HEK293 (cell line): ENCODE results near the gene NAP1L4.

Experiments
- CTCF ChIA-PET: fragments of 350-600 bp; formaldehyde crosslinking; extraction: SDS; loops from one replicate; lab custom pipeline; 2021; ENCODE audit warnings: antibody characterized with exemption; lab: Yijun Ruan, JAX
- POLR2A ChIA-PET: fragments of 300-600 bp; formaldehyde crosslinking; extraction: SDS; loops from one replicate; lab custom pipeline; 2020; ENCODE audit warnings: antibody characterized with exemption, inconsistent platforms; lab: Yijun Ruan, JAX
- H3K27ac ChIP-seq: fragments of 200-500 bp; sonication (Bioruptor generic); 2 replicates; pipeline ENCODE4 v1.5.1; 2014; ENCODE audit warnings: low read depth, low read length, control low read depth, inconsistent platforms; ENCODE audit errors: extremely low read depth
- H3K36me3 ChIP-seq, 2 experiments: fragments of 200-500 bp in 1 of 2; sonication (Bioruptor generic) in 1 of 2; 1 replicate in 1 of 2; 2 replicates in 1 of 2; pipeline ENCODE4 v1.5.1; 2014 to 2017; ENCODE audit warnings: inconsistent platforms in 2 of 2, low read length in 2 of 2; ENCODE audit not compliant: control insufficient read depth in 2 of 2, insufficient read depth in 1 of 2
- H3K4me1 ChIP-seq: fragments of 200-500 bp; sonication (Bioruptor generic); 2 replicates; pipeline ENCODE4 v1.5.1; 2014; ENCODE audit warnings: mild to moderate bottlenecking, low read length, inconsistent platforms; ENCODE audit not compliant: control insufficient read depth, insufficient read depth
- H3K4me3 ChIP-seq: 2 replicates; pipeline ENCODE4 v1.5.1; 2011; ENCODE audit warnings: low read depth, mild to moderate bottlenecking, control low read depth, low read length, moderate library complexity
- H3K9me3 ChIP-seq: fragments of 200-500 bp; sonication (Bioruptor generic); 2 replicates; pipeline ENCODE4 v1.5.1; 2014; ENCODE audit warnings: low read depth, low read length, inconsistent platforms; ENCODE audit not compliant: control insufficient read depth, insufficient read depth
- GLIS2 ChIP-seq: fragments of 450-650 bp; formaldehyde crosslinking; IDR thresholded peaks from 2 replicates; pipeline ENCODE4 v1.5.1; 2016; ENCODE audit warnings: missing biosample characterization, missing genetic modification characterization
- MZF1 ChIP-seq: fragments of 450-650 bp; formaldehyde crosslinking; IDR thresholded peaks from 2 replicates; pipeline ENCODE4 v1.5.1; 2017; ENCODE audit warnings: missing biosample characterization, missing genetic modification characterization, borderline replicate concordance
- SP2 ChIP-seq: fragments of 450-650 bp; formaldehyde crosslinking; IDR thresholded peaks from 2 replicates; pipeline ENCODE4 v1.5.1; 2016; ENCODE audit warnings: missing biosample characterization, missing genetic modification characterization
- ZBTB20 ChIP-seq: fragments of 450-650 bp; formaldehyde crosslinking; IDR thresholded peaks from 2 replicates; pipeline ENCODE4 v1.5.1; 2016; ENCODE audit warnings: missing biosample characterization, missing genetic modification characterization
- ZBTB7A ChIP-seq: fragments of 450-650 bp; formaldehyde crosslinking; IDR thresholded peaks from 2 replicates; pipeline ENCODE4 v1.5.1; 2016; ENCODE audit warnings: low read depth, missing biosample characterization, missing genetic modification characterization
- ZNF133 ChIP-seq: fragments of 450-650 bp; formaldehyde crosslinking; IDR thresholded peaks from 2 replicates; pipeline ENCODE4 v1.5.1; 2016; ENCODE audit warnings: missing biosample characterization, missing genetic modification characterization
- ZNF140 ChIP-seq: fragments of 450-650 bp; formaldehyde crosslinking; IDR thresholded peaks from 2 replicates; pipeline ENCODE4 v1.5.1; 2016; ENCODE audit warnings: missing biosample characterization, missing genetic modification characterization
- ZNF169 ChIP-seq: fragments of 450-650 bp; formaldehyde crosslinking; IDR thresholded peaks from 2 replicates; pipeline ENCODE4 v1.5.1; 2016; ENCODE audit warnings: missing biosample characterization, missing genetic modification characterization
- ZNF473 ChIP-seq: fragments of 450-650 bp; formaldehyde crosslinking; IDR thresholded peaks from 2 replicates; pipeline ENCODE4 v1.5.1; 2017; ENCODE audit warnings: missing biosample characterization, missing genetic modification characterization
- ZNF768 ChIP-seq: fragments of 450-650 bp; formaldehyde crosslinking; IDR thresholded peaks from 2 replicates; pipeline ENCODE4 v1.5.1; 2018; ENCODE audit warnings: missing biosample characterization, mild to moderate bottlenecking, missing genetic modification characterization
- ZNF785 ChIP-seq: fragments of 450-650 bp; formaldehyde crosslinking; IDR thresholded peaks from 2 replicates; pipeline ENCODE4 v1.5.1; 2016; ENCODE audit warnings: missing biosample characterization, missing genetic modification characterization
- ZNF843 ChIP-seq: fragments of 450-650 bp; formaldehyde crosslinking; IDR thresholded peaks from 2 replicates; pipeline ENCODE4 v1.5.1; 2016; ENCODE audit warnings: missing biosample characterization, missing genetic modification characterization
- ZSCAN30 ChIP-seq: fragments of 450-650 bp; IDR thresholded peaks from 2 replicates; pipeline ENCODE4 v1.5.1; 2018; ENCODE audit warnings: missing biosample characterization, mild to moderate bottlenecking, missing genetic modification characterization, moderate library complexity
- TF ChIP-seq, protein P1 (sequence below): fragments of 450-650 bp; formaldehyde crosslinking; conservative IDR thresholded peaks from 2 replicates; pipeline ENCODE4 v1.5.1; 2016; ENCODE audit warnings: low read depth, missing biosample characterization, missing genetic modification characterization
- TF ChIP-seq, protein P2 (sequence below): fragments of 450-650 bp; formaldehyde crosslinking; IDR thresholded peaks from 2 replicates; pipeline ENCODE4 v1.5.1; 2016; ENCODE audit warnings: missing biosample characterization, missing genetic modification characterization
- TF ChIP-seq, protein P3 (sequence below): fragments of 450-650 bp; formaldehyde crosslinking; IDR thresholded peaks from 2 replicates; pipeline ENCODE4 v1.5.1; 2016; ENCODE audit warnings: missing biosample characterization, missing genetic modification characterization, low read depth
- TF ChIP-seq, protein P4 (sequence below): fragments of 450-650 bp; formaldehyde crosslinking; IDR thresholded peaks from 2 replicates; pipeline ENCODE4 v1.5.1; 2016; ENCODE audit warnings: missing biosample characterization, missing genetic modification characterization, low read depth

NAP1L4 gene

DNA sequence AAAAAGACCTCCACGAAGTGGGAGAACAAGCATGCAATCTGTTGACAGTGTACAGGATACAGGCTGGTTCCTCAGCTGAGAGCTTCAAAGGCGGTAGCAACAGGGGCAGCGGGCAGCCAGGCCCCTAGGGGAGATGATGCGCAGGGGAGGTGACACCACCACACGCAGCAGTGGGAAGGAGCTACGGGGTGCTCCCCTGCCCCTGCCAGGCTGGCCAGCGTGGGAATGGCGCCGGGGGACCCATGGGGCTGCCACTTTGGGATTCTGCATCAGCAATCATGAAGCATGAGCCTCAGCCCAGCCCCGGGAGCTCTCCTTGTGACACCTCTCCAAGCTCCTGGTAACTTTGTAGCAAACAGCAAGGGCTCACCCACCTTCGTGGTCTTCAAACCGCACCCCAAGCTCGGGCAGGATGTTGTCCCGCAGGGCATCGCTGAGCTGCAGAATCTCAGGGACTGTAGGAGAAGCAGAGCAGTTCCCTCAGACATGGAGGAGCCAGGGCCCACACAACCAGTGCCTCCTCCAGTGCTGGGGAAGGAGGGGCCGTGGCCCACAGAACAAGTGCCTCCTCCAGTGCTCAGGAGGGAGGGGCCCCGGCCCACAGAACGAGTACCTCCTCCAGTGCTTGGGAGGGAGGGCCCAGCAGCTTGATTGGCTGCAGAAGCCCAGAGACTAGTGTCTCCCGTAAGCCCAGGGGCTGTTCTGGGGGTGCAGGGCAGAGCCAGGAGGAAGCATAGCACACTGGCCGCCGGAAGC, 14.6 kb upstream of the NAP1L4 start (continued):
- TF ChIP-seq, protein P1, sequence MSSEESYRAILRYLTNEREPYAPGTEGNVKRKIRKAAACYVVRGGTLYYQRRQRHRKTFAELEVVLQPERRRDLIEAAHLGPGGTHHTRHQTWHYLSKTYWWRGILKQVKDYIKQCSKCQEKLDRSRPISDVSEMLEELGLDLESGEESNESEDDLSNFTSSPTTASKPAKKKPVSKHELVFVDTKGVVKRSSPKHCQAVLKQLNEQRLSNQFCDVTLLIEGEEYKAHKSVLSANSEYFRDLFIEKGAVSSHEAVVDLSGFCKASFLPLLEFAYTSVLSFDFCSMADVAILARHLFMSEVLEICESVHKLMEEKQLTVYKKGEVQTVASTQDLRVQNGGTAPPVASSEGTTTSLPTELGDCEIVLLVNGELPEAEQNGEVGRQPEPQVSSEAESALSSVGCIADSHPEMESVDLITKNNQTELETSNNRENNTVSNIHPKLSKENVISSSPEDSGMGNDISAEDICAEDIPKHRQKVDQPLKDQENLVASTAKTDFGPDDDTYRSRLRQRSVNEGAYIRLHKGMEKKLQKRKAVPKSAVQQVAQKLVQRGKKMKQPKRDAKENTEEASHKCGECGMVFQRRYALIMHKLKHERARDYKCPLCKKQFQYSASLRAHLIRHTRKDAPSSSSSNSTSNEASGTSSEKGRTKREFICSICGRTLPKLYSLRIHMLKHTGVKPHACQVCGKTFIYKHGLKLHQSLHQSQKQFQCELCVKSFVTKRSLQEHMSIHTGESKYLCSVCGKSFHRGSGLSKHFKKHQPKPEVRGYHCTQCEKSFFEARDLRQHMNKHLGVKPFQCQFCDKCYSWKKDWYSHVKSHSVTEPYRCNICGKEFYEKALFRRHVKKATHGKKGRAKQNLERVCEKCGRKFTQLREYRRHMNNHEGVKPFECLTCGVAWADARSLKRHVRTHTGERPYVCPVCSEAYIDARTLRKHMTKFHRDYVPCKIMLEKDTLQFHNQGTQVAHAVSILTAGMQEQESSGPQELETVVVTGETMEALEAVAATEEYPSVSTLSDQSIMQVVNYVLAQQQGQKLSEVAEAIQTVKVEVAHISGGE (tag by site-specific recombination) = no peak
- no peak for TF ChIP-seq ZNF133 (tag by site-specific recombination)
- TF ChIP-seq ZSCAN30 = no peak
- TF ChIP-seq SP2 = 0 out of 2 replicates have a peak, but pooled peaks have one; percentile 8
- TF ChIP-seq ZNF140 (tag by site-specific recombination) = no peak
- TF ChIP-seq ZNF473 (tag by site-specific recombination) = no peak
- TF ChIP-seq ZNF785 (tag by site-specific recombination) = no peak
- TF ChIP-seq ZBTB7A = no peak
- TF ChIP-seq ZBTB20 (tag by site-specific recombination) = no peak
- TF ChIP-seq, all 188 proteins: peak for 4

DNA sequence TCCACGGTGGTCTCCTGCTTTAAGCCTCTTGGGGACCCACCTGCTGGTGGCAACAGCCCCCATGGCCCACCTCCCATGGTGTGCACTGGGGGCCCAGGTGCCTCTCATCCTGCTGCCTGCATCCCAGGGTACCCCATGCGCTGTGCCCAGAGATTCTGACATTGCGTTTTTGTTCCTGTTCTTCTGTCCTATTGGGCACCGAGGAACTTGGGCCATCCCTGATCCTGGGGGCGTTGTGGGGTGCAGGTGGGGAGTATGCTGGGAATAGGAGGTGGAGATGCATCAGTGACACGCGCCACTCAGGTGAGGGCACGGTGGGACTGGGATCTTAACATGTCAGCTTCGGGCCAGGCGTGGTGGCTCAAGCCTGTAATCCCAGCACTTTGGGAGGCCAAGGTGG, 12.4 kb upstream of the NAP1L4 start:
- Histone ChIP-seq H3K27ac (no peak overlapping the region), H3K36me3 (peaks cover 0 to 81% of the 10 kb centered on the region in 2 experiments; a peak in 2 of 3 replicates)

DNA sequence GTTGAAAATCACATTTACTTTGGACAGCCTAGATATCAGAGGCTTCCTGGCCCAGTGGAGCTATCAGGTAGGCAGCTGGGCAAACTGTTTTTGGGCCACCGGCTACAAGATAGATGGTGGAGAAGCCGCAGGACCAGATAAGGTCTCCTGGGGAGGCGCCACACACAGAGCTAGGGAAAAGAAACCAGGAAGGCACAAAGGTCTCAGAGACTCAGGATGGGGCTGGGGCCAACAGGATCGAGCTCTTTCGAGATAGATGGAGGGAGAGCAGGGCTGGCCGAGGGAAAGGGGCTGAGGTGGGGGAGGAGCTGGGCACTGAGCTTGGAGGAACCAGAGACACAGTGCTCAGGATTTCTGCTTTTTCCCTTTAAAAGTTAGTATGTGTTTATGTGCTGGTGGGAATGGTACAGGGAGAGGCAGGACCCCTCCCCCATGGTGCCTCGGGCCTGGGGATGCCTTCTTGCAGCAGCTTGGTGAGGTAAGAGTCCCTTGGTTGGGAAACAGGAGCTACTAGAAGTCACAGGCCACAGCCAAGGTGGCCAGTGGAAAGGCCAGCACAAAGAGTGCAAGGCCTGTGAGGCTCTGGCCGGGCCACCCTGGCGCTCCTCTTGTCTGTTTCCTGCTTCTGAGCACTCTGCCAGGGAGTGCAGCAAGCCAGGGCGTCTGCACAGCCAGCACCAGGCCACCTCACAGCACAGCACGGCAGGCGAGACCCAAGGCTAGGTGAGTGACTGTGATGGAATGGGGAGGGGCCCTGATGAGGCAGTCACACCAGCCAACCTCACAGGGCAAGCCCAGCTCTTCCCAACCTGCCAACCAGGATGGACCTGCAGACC, 11.5 kb upstream of the NAP1L4 start:
- TF ChIP-seq ZNF843 (tag by site-specific recombination) = no peak
- TF ChIP-seq, protein P2, sequence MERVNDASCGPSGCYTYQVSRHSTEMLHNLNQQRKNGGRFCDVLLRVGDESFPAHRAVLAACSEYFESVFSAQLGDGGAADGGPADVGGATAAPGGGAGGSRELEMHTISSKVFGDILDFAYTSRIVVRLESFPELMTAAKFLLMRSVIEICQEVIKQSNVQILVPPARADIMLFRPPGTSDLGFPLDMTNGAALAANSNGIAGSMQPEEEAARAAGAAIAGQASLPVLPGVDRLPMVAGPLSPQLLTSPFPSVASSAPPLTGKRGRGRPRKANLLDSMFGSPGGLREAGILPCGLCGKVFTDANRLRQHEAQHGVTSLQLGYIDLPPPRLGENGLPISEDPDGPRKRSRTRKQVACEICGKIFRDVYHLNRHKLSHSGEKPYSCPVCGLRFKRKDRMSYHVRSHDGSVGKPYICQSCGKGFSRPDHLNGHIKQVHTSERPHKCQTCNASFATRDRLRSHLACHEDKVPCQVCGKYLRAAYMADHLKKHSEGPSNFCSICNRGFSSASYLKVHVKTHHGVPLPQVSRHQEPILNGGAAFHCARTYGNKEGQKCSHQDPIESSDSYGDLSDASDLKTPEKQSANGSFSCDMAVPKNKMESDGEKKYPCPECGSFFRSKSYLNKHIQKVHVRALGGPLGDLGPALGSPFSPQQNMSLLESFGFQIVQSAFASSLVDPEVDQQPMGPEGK (tag by site-specific recombination) = no peak
- TF ChIP-seq, protein P3, sequence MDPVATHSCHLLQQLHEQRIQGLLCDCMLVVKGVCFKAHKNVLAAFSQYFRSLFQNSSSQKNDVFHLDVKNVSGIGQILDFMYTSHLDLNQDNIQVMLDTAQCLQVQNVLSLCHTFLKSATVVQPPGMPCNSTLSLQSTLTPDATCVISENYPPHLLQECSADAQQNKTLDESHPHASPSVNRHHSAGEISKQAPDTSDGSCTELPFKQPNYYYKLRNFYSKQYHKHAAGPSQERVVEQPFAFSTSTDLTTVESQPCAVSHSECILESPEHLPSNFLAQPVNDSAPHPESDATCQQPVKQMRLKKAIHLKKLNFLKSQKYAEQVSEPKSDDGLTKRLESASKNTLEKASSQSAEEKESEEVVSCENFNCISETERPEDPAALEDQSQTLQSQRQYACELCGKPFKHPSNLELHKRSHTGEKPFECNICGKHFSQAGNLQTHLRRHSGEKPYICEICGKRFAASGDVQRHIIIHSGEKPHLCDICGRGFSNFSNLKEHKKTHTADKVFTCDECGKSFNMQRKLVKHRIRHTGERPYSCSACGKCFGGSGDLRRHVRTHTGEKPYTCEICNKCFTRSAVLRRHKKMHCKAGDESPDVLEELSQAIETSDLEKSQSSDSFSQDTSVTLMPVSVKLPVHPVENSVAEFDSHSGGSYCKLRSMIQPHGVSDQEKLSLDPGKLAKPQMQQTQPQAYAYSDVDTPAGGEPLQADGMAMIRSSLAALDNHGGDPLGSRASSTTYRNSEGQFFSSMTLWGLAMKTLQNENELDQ = no peak
- no peaks in the 10 kb centered on the region for H3K9me3 ChIP-seq
- ChIA-PET CTCF (interaction anchor here (1.4 kb wide), 1 partner anchor 11 kb away, joined by 4 read pairs; no protein-coding TSS in a partner anchor), POLR2A (interaction anchor here (1.5 kb wide), 1 partner anchor 11 kb away, joined by 6 read pairs; the partner anchor contains the start of gene NAP1L4)
- H3K27ac ChIP-seq = no peak overlapping the region
- no peak overlapping the region for H3K4me3 ChIP-seq
- H3K36me3 ChIP-seq = peaks cover 0 to 73% of the 10 kb centered on the region in 2 experiments; a peak in 2 of 3 replicates
- peaks cover 3% of the 10 kb centered on the region; the same call in 1 of the 2 replicates for H3K4me1 ChIP-seq

More for the DNA sequence above, 12.4 kb upstream of the NAP1L4 start:
- no peak for TF ChIP-seq MZF1
- no peak for TF ChIP-seq ZNF169
- no peak for TF ChIP-seq ZNF768 (tag by site-specific recombination)
- TF ChIP-seq, protein P4, sequence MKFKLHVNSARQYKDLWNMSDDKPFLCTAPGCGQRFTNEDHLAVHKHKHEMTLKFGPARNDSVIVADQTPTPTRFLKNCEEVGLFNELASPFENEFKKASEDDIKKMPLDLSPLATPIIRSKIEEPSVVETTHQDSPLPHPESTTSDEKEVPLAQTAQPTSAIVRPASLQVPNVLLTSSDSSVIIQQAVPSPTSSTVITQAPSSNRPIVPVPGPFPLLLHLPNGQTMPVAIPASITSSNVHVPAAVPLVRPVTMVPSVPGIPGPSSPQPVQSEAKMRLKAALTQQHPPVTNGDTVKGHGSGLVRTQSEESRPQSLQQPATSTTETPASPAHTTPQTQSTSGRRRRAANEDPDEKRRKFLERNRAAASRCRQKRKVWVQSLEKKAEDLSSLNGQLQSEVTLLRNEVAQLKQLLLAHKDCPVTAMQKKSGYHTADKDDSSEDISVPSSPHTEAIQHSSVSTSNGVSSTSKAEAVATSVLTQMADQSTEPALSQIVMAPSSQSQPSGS (tag by site-specific recombination) = no peak
- TF ChIP-seq GLIS2 (tag by site-specific recombination) = no peak; the same call in 1 of the 2 replicates
- Histone ChIP-seq H3K4me1 (peaks cover 3% of the 10 kb centered on the region; the same call in 1 of the 2 replicates), H3K4me3 (no peak overlapping the region), H3K9me3 (no peaks in the 10 kb centered on the region)
- ChIA-PET CTCF (interaction anchor here (1.4 kb wide), 1 partner anchor 10 kb away, joined by 4 read pairs; no protein-coding TSS in a partner anchor), POLR2A (no interaction called here)
